ENCODE data around the gene KCNK4.

Gene KCNK4

GRCh38 chr11:64260147-64260708 is 30.9 kb upstream of the KCNK4 start:
- peaks cover 3% of the 10 kb centered on the region for H3K36me3 Mint-ChIP-seq (ENCODE audit: low read depth)
- peak; percentile 31 for ATAC-seq
- no peaks in the 10 kb centered on the region for H3K9me3 Mint-ChIP-seq
- DNase-seq, result no peak
- H3K27ac Mint-ChIP-seq, result no peak overlapping the region
- no peaks in the 10 kb centered on the region for H3K27me3 Mint-ChIP-seq
- peaks cover 11% of the 10 kb centered on the region for H3K4me1 Mint-ChIP-seq
- H3K4me3 Mint-ChIP-seq, result no peak overlapping the region

GRCh38 chr11:64261556-64262080 is 29.5 kb upstream of the KCNK4 start:
- Mint-ChIP-seq H3K36me3 (ENCODE audit: low read depth) (peaks cover 3% of the 10 kb centered on the region), H3K4me3 (no peak overlapping the region), H3K27ac (no peak overlapping the region), H3K4me1 (peaks cover 11% of the 10 kb centered on the region), H3K27me3 (no peaks in the 10 kb centered on the region), H3K9me3 (no peaks in the 10 kb centered on the region)
- DNase-seq, result no peak
- no peak for ATAC-seq

- Mint-ChIP-seq H3K36me3 (ENCODE audit: low read depth) (peaks cover 3% of the 10 kb centered on the region), H3K4me3 (no peak overlapping the region), H3K27ac (no peak overlapping the region), H3K9me3 (no peaks in the 10 kb centered on the region), H3K4me1 (peaks cover 11% of the 10 kb centered on the region), H3K27me3 (no peaks in the 10 kb centered on the region)
- ATAC-seq (no peak), DNase-seq (no peak)
Measured at GRCh38 chr11:64262271-64263002, 28.7 kb upstream of the KCNK4 start.

- no peak for ATAC-seq
- H3K27me3 Mint-ChIP-seq, result no peaks in the 10 kb centered on the region
- no peak overlapping the region for H3K27ac Mint-ChIP-seq
- H3K4me3 Mint-ChIP-seq, result no peak overlapping the region
- H3K4me1 Mint-ChIP-seq, result peaks cover 18% of the 10 kb centered on the region
- no peaks in the 10 kb centered on the region for H3K9me3 Mint-ChIP-seq
- DNase-seq, result no peak
- H3K36me3 Mint-ChIP-seq (ENCODE audit: low read depth), result peaks cover 4% of the 10 kb centered on the region
Measured at GRCh38 chr11:64263021-64263946, 27.8 kb upstream of the KCNK4 start.

GRCh38 chr11:64263947-64264317 is 27.2 kb upstream of the KCNK4 start:
- Mint-ChIP-seq H3K27ac (no peak overlapping the region), H3K27me3 (no peaks in the 10 kb centered on the region), H3K4me1 (peaks cover 24% of the 10 kb centered on the region), H3K36me3 (ENCODE audit: low read depth) (peaks cover 6% of the 10 kb centered on the region), H3K9me3 (no peaks in the 10 kb centered on the region), H3K4me3 (no peak overlapping the region)
- ATAC-seq (no peak), DNase-seq (no peak)

GRCh38 chr11:64264371-64264852 is 26.7 kb upstream of the KCNK4 start:
- ATAC-seq (no peak), DNase-seq (no peak)
- no peaks in the 10 kb centered on the region for H3K27me3 Mint-ChIP-seq
- H3K27ac Mint-ChIP-seq, result no peak overlapping the region
- H3K4me1 Mint-ChIP-seq, result peaks cover 25% of the 10 kb centered on the region
- H3K9me3 Mint-ChIP-seq, result no peaks in the 10 kb centered on the region
- H3K36me3 Mint-ChIP-seq (ENCODE audit: low read depth), result peaks cover 8% of the 10 kb centered on the region
- no peak overlapping the region for H3K4me3 Mint-ChIP-seq

GRCh38 chr11:64265176-64266160 is 25.6 kb upstream of the KCNK4 start:
- H3K9me3 Mint-ChIP-seq, result no peaks in the 10 kb centered on the region
- H3K36me3 Mint-ChIP-seq (ENCODE audit: low read depth), result peaks cover 9% of the 10 kb centered on the region
- peaks cover 20% of the 10 kb centered on the region for H3K4me1 Mint-ChIP-seq
- DNase-seq (no peak), ATAC-seq (no peak)
- H3K27ac Mint-ChIP-seq, result no peak overlapping the region
- no peaks in the 10 kb centered on the region for H3K27me3 Mint-ChIP-seq
- no peak overlapping the region for H3K4me3 Mint-ChIP-seq

GRCh38 chr11:64266339-64266738 is 24.8 kb upstream of the KCNK4 start:
- no peak overlapping the region for H3K4me3 Mint-ChIP-seq
- peaks cover 9% of the 10 kb centered on the region for H3K36me3 Mint-ChIP-seq (ENCODE audit: low read depth)
- ATAC-seq (no peak), DNase-seq (no peak)
- no peak overlapping the region for H3K27ac Mint-ChIP-seq
- no peaks in the 10 kb centered on the region for H3K27me3 Mint-ChIP-seq
- H3K4me1 Mint-ChIP-seq, result peaks cover 21% of the 10 kb centered on the region
- H3K9me3 Mint-ChIP-seq, result no peaks in the 10 kb centered on the region

- Mint-ChIP-seq H3K36me3 (ENCODE audit: low read depth) (peaks cover 9% of the 10 kb centered on the region), H3K4me1 (peaks cover 27% of the 10 kb centered on the region), H3K9me3 (no peaks in the 10 kb centered on the region), H3K4me3 (peak overlapping the region; percentile 98), H3K27ac (peak overlapping the region; percentile 46), H3K27me3 (no peaks in the 10 kb centered on the region)
- DNase-seq (no peak), ATAC-seq (no peak)
Measured at GRCh38 chr11:64267207-64267945, 23.7 kb upstream of the KCNK4 start.

- ATAC-seq, result no peak
- H3K4me3 Mint-ChIP-seq, result peak overlapping the region; percentile 98
- peak overlapping the region; percentile 91 for H3K27ac Mint-ChIP-seq
- DNase-seq, result no peak
- H3K36me3 Mint-ChIP-seq (ENCODE audit: low read depth), result peaks cover 9% of the 10 kb centered on the region
- H3K9me3 Mint-ChIP-seq, result no peaks in the 10 kb centered on the region
- H3K4me1 Mint-ChIP-seq, result peaks cover 28% of the 10 kb centered on the region
- H3K27me3 Mint-ChIP-seq, result no peaks in the 10 kb centered on the region
Measured at GRCh38 chr11:64268025-64268892, 22.8 kb upstream of the KCNK4 start.

GRCh38 chr11:64268893-64269539 is 22.1 kb upstream of the KCNK4 start:
- H3K27me3 Mint-ChIP-seq, result no peaks in the 10 kb centered on the region
- H3K27ac Mint-ChIP-seq, result peak overlapping the region; percentile 91
- no peaks in the 10 kb centered on the region for H3K9me3 Mint-ChIP-seq
- peaks cover 28% of the 10 kb centered on the region for H3K4me1 Mint-ChIP-seq
- H3K4me3 Mint-ChIP-seq, result peak overlapping the region; percentile 98
- ATAC-seq, result peak; percentile 9
- peaks cover 9% of the 10 kb centered on the region for H3K36me3 Mint-ChIP-seq (ENCODE audit: low read depth)
- DNase-seq, result peak; percentile 60

- peak; percentile 86 for ATAC-seq
- Mint-ChIP-seq H3K36me3 (ENCODE audit: low read depth) (peaks cover 9% of the 10 kb centered on the region), H3K4me1 (peaks cover 28% of the 10 kb centered on the region), H3K9me3 (no peaks in the 10 kb centered on the region), H3K4me3 (peak overlapping the region; percentile 98), H3K27me3 (no peaks in the 10 kb centered on the region), H3K27ac (peak overlapping the region; percentile 96)
- DNase-seq, result peak; percentile 99
Measured at GRCh38 chr11:64269540-64270220, 21.4 kb upstream of the KCNK4 start.
